Ureter (tissue), 1 donor: ENCODE results near the gene OR6F1. TPM values are rescaled to one million over a fixed set of nuclear protein-coding genes. Genes with fewer than 3 reads are reported as not detected.
"Not testable (repeated sequence)": the region's sequence is repeated elsewhere in the genome, so short reads cannot be mapped to it uniquely, and the experiment has no call there.

Experiments used
- DNase-seq: peaks from one replicate; pipeline ENCODE4 v3.0.0-alpha.2; 2020; ENCODE audit warnings: low spot score
- total RNA-seq: library from RNA; stranded (reverse); gene quantifications from one replicate; pipeline ENCODE4 v1.2.4, GENCODE V29; 2023
- donor health status: DM: yes; HTN: yes; CAD: no.

OR6F1 gene
- total RNA-seq, result not detected

DNA sequence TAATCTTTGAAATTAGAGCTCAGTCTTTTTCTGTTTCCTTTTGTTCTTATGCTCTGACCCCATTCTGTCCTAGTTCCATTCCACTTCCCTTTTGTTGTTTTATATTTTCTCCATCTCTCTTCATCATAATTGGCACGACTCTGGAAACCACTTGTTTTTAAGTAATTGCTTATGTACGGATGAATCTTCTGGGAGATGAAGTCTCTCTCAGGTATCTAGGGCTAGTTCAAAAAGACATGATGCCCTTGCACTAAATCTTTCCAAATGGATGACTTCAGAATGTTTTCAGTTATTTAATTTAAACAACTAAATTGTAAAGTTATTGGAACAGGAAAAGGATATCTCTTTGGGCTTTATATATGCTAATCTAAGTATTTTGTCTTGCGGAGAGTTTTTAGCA is at the start of gene OR6F1:
OR6F1 (minus strand) TSS at position 101 of the 400 bp plus-strand sequence. CDS start 3,891 bp downstream, outside the sequence.
- DNase-seq, result no peak

GRCh38 chr1:247760456-247760855 is 44.0 kb upstream of the OR6F1 start, which contains the start of gene OR1C1:
TSS of gene OR1C1 (minus strand) at chr1:247760556. CDS start at chr1:247758406, 2,150 bp downstream.
- DNase-seq, result no peak

DNA sequence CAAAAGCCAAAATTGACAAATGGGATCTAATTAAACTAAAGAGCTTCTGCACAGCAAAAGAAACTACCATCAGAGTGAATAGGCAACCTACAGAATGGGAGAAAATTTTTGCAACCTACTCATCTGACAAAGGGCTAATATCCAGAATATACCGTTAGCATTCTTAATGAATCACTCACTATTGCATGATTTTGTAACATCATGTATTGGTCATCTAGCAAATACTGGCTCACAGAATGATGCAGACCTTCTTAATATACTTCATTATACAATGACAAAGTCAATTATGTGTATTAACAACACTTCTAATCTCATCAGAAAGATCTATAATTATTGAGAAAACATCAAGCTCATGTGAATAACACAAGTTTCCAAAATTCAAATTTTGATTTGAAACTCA is 37.9 kb upstream of the OR6F1 start:
- DNase-seq, result not testable (repeated sequence)

DNA sequence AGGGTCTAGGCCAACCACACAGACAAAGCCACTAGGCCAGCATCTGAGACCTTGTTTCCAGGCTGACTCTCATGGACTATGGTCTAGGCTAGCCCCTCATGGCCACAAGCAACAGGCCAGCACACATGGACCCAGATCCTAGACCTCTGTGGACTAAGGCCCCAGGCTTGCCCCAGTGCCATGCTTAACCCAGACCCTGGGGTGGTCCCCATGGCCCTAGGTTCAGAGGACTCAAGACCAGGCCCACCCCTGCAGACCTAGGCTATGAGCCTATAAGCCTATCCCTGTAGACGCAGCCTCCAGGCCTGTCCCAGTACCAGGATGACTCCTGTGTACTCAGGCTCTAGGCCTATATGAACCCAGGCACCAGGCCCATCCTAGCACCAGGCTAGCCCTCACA is 33.4 kb upstream of the OR6F1 start:
- DNase-seq, result no peak

DNA sequence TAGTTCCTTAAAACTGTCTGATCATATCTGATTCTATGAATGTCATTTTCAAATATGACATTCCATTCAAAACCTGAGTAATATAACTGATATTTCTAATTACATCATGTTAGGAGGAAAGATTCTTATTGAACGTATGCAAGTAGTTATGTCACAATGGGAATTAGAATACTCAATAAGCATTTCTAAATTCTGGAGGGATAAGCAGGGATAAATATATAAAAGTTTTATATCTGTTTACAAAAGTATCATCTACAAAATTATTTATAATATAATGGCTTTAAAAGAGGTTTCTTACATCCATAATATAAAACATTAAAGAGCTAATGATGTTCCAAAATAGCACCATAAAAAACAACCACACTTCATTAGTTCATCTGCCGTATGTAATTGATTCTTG is 31.6 kb upstream of the OR6F1 start, which contains the start of gene OR14A2:
OR14A2 (minus strand) TSS at position 101 of the 400 bp plus-strand sequence.
- DNase-seq, result no peak

- no peak for DNase-seq
Observed at GRCh38 chr1:247747616-247748015, 31.2 kb upstream of the OR6F1 start.

DNA sequence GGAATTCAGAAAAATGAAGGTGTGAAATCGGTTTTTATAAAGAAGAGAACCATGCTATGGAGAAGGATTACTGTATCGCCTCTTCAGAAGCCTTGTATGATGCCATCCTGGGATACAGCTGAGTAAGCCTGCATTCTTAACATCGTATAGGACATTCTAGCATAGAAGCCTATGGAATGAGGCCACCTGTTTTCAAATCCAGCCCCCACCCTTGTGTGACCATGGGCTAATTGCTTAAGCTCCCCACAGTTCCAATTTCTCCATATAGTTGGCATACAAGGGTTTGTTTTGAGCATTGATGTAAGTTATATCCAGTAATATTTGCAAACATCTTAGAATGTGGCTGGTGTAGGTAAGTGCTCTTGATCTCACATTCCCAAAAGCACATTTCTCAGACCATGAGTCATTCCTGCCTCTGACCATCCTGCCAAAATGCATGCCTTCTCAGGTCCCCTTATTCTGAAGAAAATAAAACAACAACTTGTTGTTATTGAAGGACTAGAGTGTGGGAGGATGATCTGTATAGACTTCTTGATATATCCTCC is 30.0 kb upstream of the OR6F1 start:
- DNase-seq, result no peak

DNA sequence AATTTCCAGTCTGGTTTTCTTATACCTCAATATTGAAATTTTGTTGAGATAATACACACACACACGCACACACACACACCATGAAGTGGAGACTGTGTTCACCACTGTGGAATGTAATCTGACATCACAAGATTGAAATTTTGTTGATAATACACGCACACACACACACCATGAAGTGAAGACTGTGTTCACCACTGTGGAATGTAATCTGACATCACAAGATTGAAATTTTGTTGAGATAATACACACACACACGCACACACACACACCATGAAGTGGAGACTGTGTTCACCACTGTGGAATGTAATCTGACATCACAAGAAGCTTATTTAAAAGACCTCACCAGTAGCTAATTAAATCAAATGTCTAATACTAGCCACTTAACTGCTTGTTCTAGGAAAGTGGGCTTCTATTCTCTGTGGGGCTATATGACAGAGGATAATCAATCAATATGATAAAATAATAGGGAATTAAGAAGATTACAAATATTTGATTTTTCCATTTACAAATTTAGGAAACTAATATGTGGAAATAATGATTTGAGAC is 25.8 kb upstream of the OR6F1 start:
- not testable (repeated sequence) for DNase-seq

GRCh38 chr1:247741756-247742155 is 25.3 kb upstream of the OR6F1 start:
- no peak for DNase-seq

- DNase-seq, result no peak
Observed at GRCh38 chr1:247740721-247741120, 24.3 kb upstream of the OR6F1 start.

DNA sequence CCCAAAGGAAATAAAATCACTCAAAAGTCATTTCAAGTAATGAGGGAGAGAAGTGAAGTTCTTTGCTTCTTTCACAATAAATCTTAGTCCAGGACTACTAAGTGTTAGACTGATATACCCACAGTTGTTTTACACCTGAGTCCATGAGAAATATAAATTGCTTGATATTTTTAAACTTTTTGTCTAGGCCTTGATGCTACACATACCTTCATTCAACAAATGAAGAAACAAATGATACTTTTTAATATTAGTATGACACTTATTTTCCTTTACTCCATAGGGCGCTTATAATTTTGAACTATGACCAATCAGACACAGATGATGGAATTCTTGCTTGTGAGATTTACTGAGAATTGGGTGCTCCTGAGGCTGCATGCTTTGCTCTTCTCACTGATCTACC is 21.9 kb upstream of the OR6F1 start, which contains the start of gene OR14K1:
OR14K1 (plus strand) TSS at position 301 of the 400 bp plus-strand sequence; CDS start at position 301, 0 bp downstream.
- no peak for DNase-seq

- no peak for DNase-seq
Observed at GRCh38 chr1:247721222-247721621, 4.8 kb upstream of the OR6F1 start.

DNA sequence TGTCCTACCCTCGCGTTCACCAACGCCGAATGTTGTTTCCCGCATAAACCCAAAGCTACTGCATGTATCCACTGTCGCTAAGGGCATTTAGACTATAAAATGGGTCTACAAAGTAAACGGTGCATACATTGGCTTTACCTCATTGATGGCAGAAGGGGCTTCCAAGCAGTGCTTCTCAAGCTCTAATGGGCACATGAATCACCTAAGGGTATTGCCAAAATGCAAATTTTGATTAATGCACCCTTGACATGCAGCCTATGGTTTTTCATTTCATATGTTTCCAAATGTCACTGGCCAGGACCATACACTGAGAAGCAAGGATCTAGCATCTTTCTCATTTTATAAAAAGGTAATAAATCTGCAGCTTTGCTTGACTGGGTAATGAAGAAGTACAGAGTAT is 2.7 kb downstream of the OR6F1 start:
- no peak for DNase-seq

DNA sequence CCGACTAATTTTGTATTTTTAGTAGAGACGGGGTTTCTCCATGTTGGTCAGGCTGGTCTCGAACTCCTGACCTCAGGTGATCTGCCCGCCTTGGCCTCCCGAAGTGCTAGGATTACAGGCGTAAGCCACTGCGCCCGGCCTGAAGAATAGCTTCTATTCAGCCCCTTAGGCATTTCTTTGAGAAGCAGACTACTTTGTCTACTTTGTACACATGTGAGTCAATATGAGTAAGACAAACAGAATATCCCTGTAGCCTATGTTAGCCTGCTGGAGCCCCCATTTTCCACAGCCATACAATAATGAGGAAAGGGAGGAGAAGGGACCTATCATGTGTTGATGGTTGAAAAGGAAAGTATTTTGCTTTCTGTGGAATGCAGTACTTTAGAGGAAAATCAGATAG is 5.8 kb downstream of the OR6F1 start:
- DNase-seq, result not testable (repeated sequence)

DNA sequence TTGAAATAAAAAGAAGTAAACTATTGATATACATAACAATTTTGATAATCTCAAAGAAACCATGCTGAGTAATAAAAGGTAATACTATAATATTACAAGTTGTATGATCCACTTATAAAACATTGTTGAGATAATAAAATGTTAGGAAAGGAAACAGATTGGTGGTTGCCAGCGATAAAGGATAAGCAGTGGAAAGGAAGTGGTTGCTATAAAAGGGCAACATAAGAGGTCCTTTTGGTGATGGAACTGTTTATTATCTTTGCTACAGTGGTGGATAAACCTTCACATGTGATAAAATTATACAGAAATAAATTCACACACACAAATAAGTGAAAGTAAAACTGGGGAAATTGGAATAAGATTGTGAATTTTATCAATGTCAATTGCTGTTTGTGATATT is 15.1 kb downstream of the OR6F1 start:
- no peak for DNase-seq

DNA sequence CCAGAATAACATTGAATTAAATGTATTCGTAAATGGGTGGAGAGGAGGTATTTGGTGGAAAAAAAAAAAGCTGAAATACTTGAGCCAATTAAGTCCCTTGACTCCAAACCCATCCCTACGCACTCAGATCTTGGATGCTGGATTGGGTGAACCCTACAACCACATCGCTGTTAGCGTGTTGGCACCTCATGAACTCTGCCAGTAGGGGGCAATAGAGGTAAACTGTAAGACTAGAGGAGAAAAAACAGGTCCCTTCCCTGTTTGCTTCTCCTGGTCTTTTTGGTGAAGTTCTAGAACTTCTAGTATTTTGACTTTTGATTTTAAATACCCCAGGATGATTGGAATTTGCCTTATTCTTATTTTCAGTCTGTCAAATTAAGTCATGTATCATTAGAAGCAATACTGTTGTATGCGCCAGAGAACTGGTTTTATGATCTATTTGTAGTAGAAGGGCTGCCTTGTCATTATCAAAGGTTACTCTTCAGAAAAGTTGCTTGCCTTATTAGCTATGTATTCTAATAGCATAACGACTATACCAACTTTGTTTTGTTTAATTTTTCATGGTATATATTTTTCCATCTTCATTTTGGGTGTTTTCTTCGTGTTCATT is 35.1 kb downstream of the OR6F1 start:
- no peak for DNase-seq

- no peak for DNase-seq
Observed at GRCh38 chr1:247680171-247680570, 36.3 kb downstream of the OR6F1 start.

DNA sequence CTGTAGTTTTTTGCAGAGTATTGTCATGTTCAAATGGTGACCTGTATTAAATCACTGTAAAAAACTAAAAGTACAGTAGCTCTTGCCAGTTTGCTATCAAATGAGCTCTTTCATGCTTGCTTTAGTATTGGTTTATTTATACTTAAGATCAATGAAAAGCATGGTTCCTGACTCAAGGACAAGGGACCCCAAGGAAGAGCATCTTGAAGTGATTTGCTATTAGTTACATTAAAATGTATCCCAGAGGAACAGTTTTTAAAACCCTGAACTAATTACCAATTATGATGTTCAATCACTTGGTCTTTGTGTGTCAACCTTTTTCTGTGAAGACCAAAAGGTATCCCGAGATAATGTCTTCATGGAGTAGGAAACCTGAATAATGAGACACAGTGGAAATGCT is 36.8 kb downstream of the OR6F1 start, which contains the start of gene OR13G1:
OR13G1 (minus strand) TSS at position 101 of the 400 bp plus-strand sequence. CDS start 6,698 bp downstream, outside the sequence.
- no peak for DNase-seq

GRCh38 chr1:247669225-247669624 is 47.2 kb downstream of the OR6F1 start:
- no peak for DNase-seq
